H1 (cell line): ENCODE data around the gene PRKAR2A. TPM values are rescaled to one million over a fixed set of nuclear protein-coding genes. Genes with fewer than 3 reads are reported as not detected.

Source experiments
- CTCF ChIA-PET: fragments of 300-600 bp; sonication (Branson Sonifier 250); formaldehyde crosslinking; loops from one replicate; lab custom pipeline; 2021; ENCODE audit not compliant: partially characterized antibody; lab: Charles Lee
- POLR2A ChIA-PET: fragments of 300-600 bp; sonication (Branson Sonifier 250); formaldehyde crosslinking; loops from one replicate; lab custom pipeline; 2021; ENCODE audit warnings: inconsistent platforms; ENCODE audit not compliant: partially characterized antibody; lab: Charles Lee
- DNase-seq, 2 experiments: peaks; one replicate each; pipeline versions ENCODE4 v3.0.0 to v3.0.0-alpha.2; 2010 to 2022; ENCODE audit warnings: low spot score in 2 of 2, low read depth in 1 of 2, mixed read lengths in 1 of 2
- FAIRE-seq: peaks from 2 replicates; lab custom pipeline; 2011; peaks lifted over from hg19 to GRCh38; lab: Jason Lieb, UNC
- H2AFZ ChIP-seq: 2 replicates; pipeline ENCODE4 v1.8.1; 2012; ENCODE audit warnings: low read length, inconsistent platforms
- H2AK5ac ChIP-seq: 2 replicates; pipeline ENCODE4 v1.6.1; 2013; ENCODE audit warnings: low read depth, low read length
- H2BK120ac ChIP-seq: replicated peaks from 2 replicates; pipeline ENCODE3; 2013; ENCODE audit warnings: low read depth, low read length, inconsistent platforms
- H2BK12ac ChIP-seq: 2 replicates; pipeline ENCODE4 v1.6.1; 2013; ENCODE audit warnings: low read depth, low read length
- H2BK15ac ChIP-seq: 2 replicates; pipeline ENCODE4 v1.6.1; 2013; ENCODE audit warnings: low read length
- H2BK20ac ChIP-seq: 2 replicates; pipeline ENCODE4 v1.6.1; 2013; ENCODE audit warnings: low read length
- H2BK5ac ChIP-seq: 2 replicates; pipeline ENCODE4 v1.6.1; 2013; ENCODE audit warnings: low read depth, low read length
- H3K14ac ChIP-seq: 2 replicates; pipeline ENCODE4 v1.6.1; 2013; ENCODE audit warnings: inconsistent platforms; ENCODE audit not compliant: insufficient read length
- H3K18ac ChIP-seq: 2 replicates; pipeline ENCODE4 v1.6.1; 2013; ENCODE audit warnings: low read length; ENCODE audit errors: extremely low read depth
- H3K23ac ChIP-seq: 2 replicates; pipeline ENCODE4 v1.6.1; 2013; ENCODE audit warnings: inconsistent platforms; ENCODE audit not compliant: insufficient read length
- H3K23me2 ChIP-seq: 2 replicates; pipeline ENCODE4 v1.6.1; 2013; ENCODE audit warnings: low read depth, low read length
- H3K27ac ChIP-seq: 2 replicates; pipeline ENCODE4 v1.6.1; 2011; ENCODE audit warnings: low read depth, low read length, inconsistent platforms
- H3K27me3 ChIP-seq, 4 experiments: replicated peaks in 1 of 4; 1 replicate in 1 of 4; 2 replicates in 3 of 4; pipeline versions ENCODE4 v1.6.1 to v1.8.1; 2011 to 2013; ENCODE audit warnings: low read length in 3 of 4, mild to moderate bottlenecking in 3 of 4, inconsistent platforms in 2 of 4, mixed read lengths in 2 of 4, moderate library complexity in 1 of 4; ENCODE audit not compliant: control insufficient read depth in 3 of 4, insufficient read depth in 3 of 4; ENCODE audit errors: extremely low read depth in 1 of 4
- H3K36me3 ChIP-seq, 4 experiments: 2 replicates each; pipeline versions ENCODE4 v1.6.1 to v1.8.1; 2011 to 2013; ENCODE audit warnings: mild to moderate bottlenecking in 4 of 4, low read length in 3 of 4, moderate library complexity in 2 of 4, control low read depth in 1 of 4, inconsistent platforms in 1 of 4; ENCODE audit not compliant: insufficient read depth in 4 of 4, control insufficient read depth in 2 of 4
- H3K4ac ChIP-seq: replicated peaks from 2 replicates; pipeline ENCODE3; 2013; ENCODE audit warnings: low read length, low read depth, mixed read lengths, inconsistent platforms; ENCODE audit not compliant: insufficient read length
- H3K4me1 ChIP-seq, 4 experiments: replicated peaks in 1 of 4; 1 replicate in 1 of 4; 2 replicates in 3 of 4; pipeline versions ENCODE4 v1.6.1 to v1.8.1; 2011 to 2013; ENCODE audit warnings: low read length in 3 of 4, inconsistent platforms in 2 of 4, mixed read lengths in 1 of 4; ENCODE audit not compliant: insufficient read depth in 4 of 4, control insufficient read depth in 3 of 4
- H3K4me2 ChIP-seq, 2 experiments: 2 replicates each; pipeline versions ENCODE4 v1.6.1 to v1.8.1; 2011 to 2013; ENCODE audit warnings: low read depth in 2 of 2, low read length in 2 of 2, control low read depth in 1 of 2, inconsistent platforms in 1 of 2, mild to moderate bottlenecking in 1 of 2; ENCODE audit not compliant: insufficient read depth in 1 of 2
- H3K4me3 ChIP-seq, 4 experiments: fragments of 200-600, 300-600 bp in 1 of 4; sonication (generic), shearing (Covaris generic), sonication (Bioruptor Twin) in 1 of 4; 2 replicates each; pipeline versions ENCODE4 v1.5.1 to v1.8.1; 2011 to 2016; ENCODE audit warnings: low read length in 4 of 4, low read depth in 3 of 4, control low read depth in 2 of 4, inconsistent platforms in 2 of 4, mild to moderate bottlenecking in 2 of 4, mixed read lengths in 1 of 4, moderate library complexity in 1 of 4; ENCODE audit not compliant: insufficient read depth in 2 of 4; ENCODE audit errors: extremely low read depth in 1 of 4
- H3K56ac ChIP-seq: replicated peaks from 2 replicates; pipeline ENCODE3; 2013; ENCODE audit warnings: low read depth, mild to moderate bottlenecking, mixed read lengths, low read length, inconsistent platforms; ENCODE audit not compliant: insufficient read length
- H3K79me1 ChIP-seq: 2 replicates; pipeline ENCODE4 v1.6.1; 2013; ENCODE audit warnings: low read depth, low read length, control low read depth
- H3K79me2 ChIP-seq, 2 experiments: 2 replicates each; pipeline versions ENCODE4 v1.6.1 to v1.8.1; 2012 to 2013; ENCODE audit warnings: low read length in 2 of 2, mild to moderate bottlenecking in 2 of 2, inconsistent platforms in 1 of 2; ENCODE audit not compliant: insufficient read depth in 2 of 2, control insufficient read depth in 1 of 2
- H3K9ac ChIP-seq, 4 experiments: replicated peaks in 1 of 4; 1 replicate in 1 of 4; 2 replicates in 3 of 4; pipeline versions ENCODE4 v1.6.1 to v1.8.1; 2011 to 2013; ENCODE audit warnings: low read depth in 3 of 4, low read length in 3 of 4, control low read depth in 2 of 4, mild to moderate bottlenecking in 2 of 4, moderate library complexity in 2 of 4, inconsistent platforms in 1 of 4; ENCODE audit errors: extremely low read depth in 1 of 4
- H3K9me3 ChIP-seq, 2 experiments: 2 replicates each; pipeline versions ENCODE4 v1.6.1 to v1.8.1; 2012 to 2013; ENCODE audit warnings: mild to moderate bottlenecking in 2 of 2, moderate library complexity in 2 of 2, control low read depth in 1 of 2, inconsistent platforms in 1 of 2, low read depth in 1 of 2, low read length in 1 of 2, mixed read lengths in 1 of 2; ENCODE audit not compliant: insufficient read depth in 2 of 2
- H4K20me1 ChIP-seq, 2 experiments: replicated peaks in 1 of 2; 2 replicates each; pipeline versions ENCODE3 to v1.8.1; 2011 to 2013; ENCODE audit warnings: inconsistent platforms in 2 of 2, low read length in 2 of 2, mild to moderate bottlenecking in 1 of 2; ENCODE audit not compliant: insufficient read depth in 2 of 2, control insufficient read depth in 1 of 2
- H4K5ac ChIP-seq: 2 replicates; pipeline ENCODE4 v1.6.1; 2013; ENCODE audit warnings: low read length, low read depth, mixed read lengths, inconsistent platforms; ENCODE audit not compliant: insufficient read length
- H4K8ac ChIP-seq: 2 replicates; pipeline ENCODE4 v1.8.0; 2013; ENCODE audit warnings: mild to moderate bottlenecking, moderate library complexity, low read length, inconsistent platforms; ENCODE audit not compliant: insufficient read depth; ENCODE audit errors: extremely low read depth
- H4K91ac ChIP-seq: replicated peaks from 2 replicates; pipeline ENCODE3; 2013; ENCODE audit warnings: low read length, mixed read lengths, inconsistent platforms; ENCODE audit not compliant: insufficient read length
- EGR1 ChIP-seq: IDR thresholded peaks from 2 replicates; pipeline ENCODE4 v1.6.1; 2011; ENCODE audit warnings: low read depth, low read length, borderline replicate concordance
- POLR2AphosphoS5 ChIP-seq: IDR thresholded peaks from 2 replicates; pipeline ENCODE4 v1.6.1; 2011; ENCODE audit warnings: low read depth, low read length
- WGBS, 2 experiments: shearing (Covaris generic) in 1 of 2; methylation state at CpG; one replicate each; pipeline versions ENCODE4 v1.1.6 to v1.1.7; 2013 to 2015; ENCODE audit warnings: low lambda C conversion rate in 2 of 2, mixed read lengths in 2 of 2, inconsistent platforms in 1 of 2, low coverage in 1 of 2, missing lambda C conversion rate in 1 of 2; ENCODE audit not compliant: insufficient replicate concordance in 2 of 2, insufficient coverage in 1 of 2, insufficient read length in 1 of 2; ENCODE audit errors: extremely low coverage in 1 of 2, missing lambda C conversion rate in 1 of 2; 5-methylcytosine and 5-hydroxymethylcytosine counted together
- polyA plus RNA-seq, 7 experiments: library from polyadenylated mRNA; depleted of rRNA in 3 of 7; stranded (reverse) in 5 of 7; unstranded in 2 of 7; fragments of >200 nt in 5 of 7; fragments of 200-250 nt in 2 of 7; gene quantifications; 1 replicate in 5 of 7; 2 replicates in 1 of 7; 4 replicates in 1 of 7; pipeline versions ENCODE4 v1.2.1 to v1.2.3, GENCODE V29; 2011 to 2013; ENCODE audit warnings: missing spikeins in 2 of 7, mixed read lengths in 2 of 7
- total RNA-seq: library from RNA; stranded (reverse); fragmentation: NEBNext Ultra II Directional; extraction: Animal tissue kit (Norgen Biotek cat#: 25700); gene quantifications from 2 replicates; pipeline ENCODE4 v1.2.1, GENCODE V29; 2021

The PRKAR2A gene
- total and polyA plus RNA-seq, 2 of the 8 experiments (the other 6 are each of a cell fraction or from before 2014, with no cell fraction given) = 6.3 to 42.4 TPM

DNA sequence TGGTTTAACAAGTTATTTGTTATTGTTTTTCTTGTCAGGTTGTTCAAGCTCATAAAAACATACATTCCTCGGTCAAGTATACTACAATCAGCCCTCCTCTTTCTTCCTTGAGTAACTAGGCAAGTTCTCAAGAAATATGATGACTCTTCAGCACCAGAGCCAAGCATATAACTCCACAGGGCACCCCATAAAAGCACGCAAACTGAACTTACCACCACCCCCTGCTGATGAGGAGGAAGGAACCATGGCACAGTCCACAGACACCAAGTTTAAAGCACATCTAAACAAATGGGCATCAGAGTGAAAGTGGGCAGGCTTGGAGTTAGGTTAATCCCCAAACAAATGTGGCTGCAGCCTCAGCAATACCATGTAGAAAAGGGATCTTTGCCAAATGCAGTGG, 135.9 kb downstream of the PRKAR2A start:
- H3K4me2 ChIP-seq = no peak overlapping the region
- H3K79me1 ChIP-seq = peaks cover 2% of the 10 kb centered on the region; the same call in 1 of the 2 replicates
- ChIA-PET CTCF (interaction anchor here (1.2 kb wide), 1 partner anchor 28 kb away, joined by 4 read pairs; no protein-coding TSS in a partner anchor), POLR2A (interaction anchor here (0.6 to 13.3 kb wide), 7 partner anchors 16 to 382 kb away, joined by 3 to 187 read pairs (median 7); partner anchors contain the start of genes CELSR3, NCKIPSD and QRICH1)
- 0 out of 2 replicates have a peak, but pooled peaks cover 2% of the 10 kb centered on the region for H3K23me2 ChIP-seq
- no peak overlapping the region for H2BK12ac ChIP-seq
- no peak overlapping the region for H3K4ac ChIP-seq
- H2AFZ ChIP-seq = no peak overlapping the region
- H3K9ac ChIP-seq = 0 out of 7 replicates have a peak overlapping the region, but pooled peaks of 1 of the 4 experiments have one; percentile 39
- H3K27me3 ChIP-seq = no peaks in the 10 kb centered on the region
- no peak overlapping the region for H4K8ac ChIP-seq
- H3K36me3 ChIP-seq = peaks cover 7 to 76% (median 26%) of the 10 kb centered on the region in 4 experiments
- no peaks in the 10 kb centered on the region for H3K9me3 ChIP-seq
- H3K27ac ChIP-seq = no peak overlapping the region
- H4K20me1 ChIP-seq = peaks cover 20 to 28% of the 10 kb centered on the region in 2 experiments
- peaks cover 0 to 11% (median 4%) of the 10 kb centered on the region in 4 experiments; a peak in 5 of 7 replicates for H3K4me1 ChIP-seq
- H2BK5ac ChIP-seq = no peak overlapping the region; the same call in 1 of the 2 replicates
- DNase-seq (no peak), FAIRE-seq (no peak)
- no peak overlapping the region for H3K18ac ChIP-seq
- no peak overlapping the region for H3K56ac ChIP-seq
- no peak overlapping the region; the same call in 1 of the 2 replicates for H2BK20ac ChIP-seq
- H2AK5ac ChIP-seq = no peak overlapping the region
- peak overlapping the region; percentile 65 for H4K91ac ChIP-seq
- no peak overlapping the region for H4K5ac ChIP-seq
- no peak overlapping the region for H2BK15ac ChIP-seq
- no peak overlapping the region for H3K14ac ChIP-seq
- 96% methylated on average over 2 of the region's 2 CpGs; no CpG with 5 or more reads in 1 of the 2 experiments for WGBS, 2 experiments
- no peak overlapping the region for H3K4me3 ChIP-seq
- TF ChIP-seq POLR2AphosphoS5 (peak; percentile 36; the same call in 1 of the 2 replicates), EGR1 (no peak)
- H3K23ac ChIP-seq = no peak overlapping the region
- H3K79me2 ChIP-seq = peaks cover 77 to 97% of the 10 kb centered on the region in 2 experiments
- H2BK120ac ChIP-seq = no peak overlapping the region
